ENCODE results near the gene RASSF5.
"Not testable (repeated sequence)": the region's sequence is repeated elsewhere in the genome, so short reads cannot be mapped to it uniquely, and the experiment has no call there.

The RASSF5 gene

GRCh38 chr1:206587904-206588303, 80.6 kb downstream of the RASSF5 start:
- DNase-seq (ENCODE audit: low read depth), result no peak

GRCh38 chr1:206588492-206588891, 81.2 kb downstream of the RASSF5 start:
- no peak for DNase-seq (ENCODE audit: low read depth)

GRCh38 chr1:206589206-206589605, 81.9 kb downstream of the RASSF5 start:
- peak; percentile 80 for DNase-seq (ENCODE audit: low read depth)

- no peak for DNase-seq (ENCODE audit: low read depth)
Measured at GRCh38 chr1:206590025-206590758, 82.9 kb downstream of the RASSF5 start.

GRCh38 chr1:206591226-206591625, 83.9 kb downstream of the RASSF5 start:
- no peak for DNase-seq (ENCODE audit: low read depth)

- no peak for DNase-seq (ENCODE audit: low read depth)
Measured at GRCh38 chr1:206591696-206592095, 84.4 kb downstream of the RASSF5 start.

- no peak for DNase-seq (ENCODE audit: low read depth)
Measured at GRCh38 chr1:206593351-206593925, 86.1 kb downstream of the RASSF5 start.

- no peak for DNase-seq (ENCODE audit: low read depth)
Measured at GRCh38 chr1:206595581-206596318, 88.4 kb downstream of the RASSF5 start.

- DNase-seq (ENCODE audit: low read depth), result no peak
Measured at GRCh38 chr1:206596319-206596666, 89.0 kb downstream of the RASSF5 start.

GRCh38 chr1:206600527-206600926, 93.2 kb downstream of the RASSF5 start:
- DNase-seq (ENCODE audit: low read depth), result no peak

- no peak for DNase-seq (ENCODE audit: low read depth)
Measured at GRCh38 chr1:206604861-206605260, 97.5 kb downstream of the RASSF5 start.

GRCh38 chr1:206606867-206607266, 99.5 kb downstream of the RASSF5 start:
- no peak for DNase-seq (ENCODE audit: low read depth)

GRCh38 chr1:206608108-206608698, 100.9 kb downstream of the RASSF5 start:
- DNase-seq (ENCODE audit: low read depth), result no peak

GRCh38 chr1:206609229-206609991, 102.1 kb downstream of the RASSF5 start:
- no peak for DNase-seq (ENCODE audit: low read depth)

GRCh38 chr1:206612129-206612876, 105.0 kb downstream of the RASSF5 start, which contains the start of gene EIF2D:
Gene EIF2D, minus strand, starts transcription at chr1:206612465. Its CDS starts 123 bp downstream, at chr1:206612342.
- peak; percentile 89 for DNase-seq (ENCODE audit: low read depth)

GRCh38 chr1:206626396-206626795, 119.1 kb downstream of the RASSF5 start:
- DNase-seq (ENCODE audit: low read depth), result not testable (repeated sequence)

- DNase-seq (ENCODE audit: low read depth), result no peak
Measured at GRCh38 chr1:206628916-206629315, 121.6 kb downstream of the RASSF5 start.

GRCh38 chr1:206631085-206631509, 123.8 kb downstream of the RASSF5 start:
- DNase-seq (ENCODE audit: low read depth), result no peak

GRCh38 chr1:206633708-206634121, 126.4 kb downstream of the RASSF5 start:
- peak; percentile 76 for DNase-seq (ENCODE audit: low read depth)

GRCh38 chr1:206634365-206635079, 127.2 kb downstream of the RASSF5 start:
- DNase-seq (ENCODE audit: low read depth), result peak; percentile 82

Measured in GM04504 (cell line).